SH-SY5Y (cell line): ENCODE results near the gene RBM12.

Experiments
- GATA2 ChIP-seq: IDR thresholded peaks from 2 replicates; pipeline ENCODE4 v1.6.1; 2011; ENCODE audit warnings: mild to moderate bottlenecking, low read depth, low read length
- GATA3 ChIP-seq: IDR thresholded peaks from 2 replicates; pipeline ENCODE4 v1.6.1; 2011; ENCODE audit warnings: low read depth, mild to moderate bottlenecking, low read length, moderate library complexity

Gene RBM12

DNA sequence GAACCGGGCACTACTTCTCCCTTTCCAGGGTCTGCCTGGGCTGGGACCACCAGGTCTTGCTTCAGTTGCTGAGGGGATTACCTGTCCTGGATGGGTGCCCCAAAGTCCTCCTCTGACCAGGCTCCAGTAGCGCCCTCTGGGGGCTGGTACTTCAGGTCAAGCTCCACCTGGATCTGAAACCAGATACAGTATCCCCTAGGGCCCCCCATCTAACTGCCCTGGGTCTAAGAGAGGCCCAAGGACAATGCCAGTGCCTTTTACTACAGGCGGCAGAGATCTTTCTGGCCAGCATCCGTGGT lies 60.3 kb downstream of the RBM12 start:
- TF ChIP-seq GATA2: no peak
- no peak for TF ChIP-seq GATA3

GRCh38 chr20:35603695-35604448 lies 60.8 kb downstream of the RBM12 start:
- no peak for TF ChIP-seq GATA2
- no peak for TF ChIP-seq GATA3

DNA sequence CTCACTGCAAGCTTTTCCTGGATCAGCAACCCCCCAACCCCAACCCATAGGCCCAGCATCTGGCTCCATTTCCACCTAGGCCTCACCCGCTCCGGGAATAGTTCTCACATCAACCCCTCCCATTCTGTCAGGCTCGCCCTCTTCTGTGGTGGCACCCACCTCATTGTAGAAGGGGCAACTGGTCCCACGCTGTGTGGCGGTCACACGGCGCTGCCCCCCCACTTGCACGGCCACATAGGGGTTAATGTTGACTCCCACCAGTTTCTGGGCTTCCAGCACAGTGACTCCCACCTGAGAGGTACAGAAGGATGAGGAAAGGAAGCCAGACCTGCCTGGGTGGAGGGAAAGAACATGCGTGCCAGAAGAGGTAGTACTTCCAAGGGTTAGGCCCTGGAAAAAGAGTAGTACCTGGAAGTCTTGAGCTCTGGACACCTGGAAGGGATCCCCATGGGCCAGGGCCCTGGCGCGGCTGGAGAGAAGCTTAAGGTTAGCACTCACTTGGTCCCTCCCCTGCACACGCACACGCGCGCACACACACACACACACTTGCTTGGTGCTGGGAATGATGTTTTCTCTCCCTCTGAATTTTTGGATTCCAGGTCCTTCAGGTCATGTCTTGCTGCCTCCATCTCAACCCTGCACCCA lies 61.7 kb downstream of the RBM12 start:
- TF ChIP-seq GATA3 (no peak), GATA2 (no peak)

DNA sequence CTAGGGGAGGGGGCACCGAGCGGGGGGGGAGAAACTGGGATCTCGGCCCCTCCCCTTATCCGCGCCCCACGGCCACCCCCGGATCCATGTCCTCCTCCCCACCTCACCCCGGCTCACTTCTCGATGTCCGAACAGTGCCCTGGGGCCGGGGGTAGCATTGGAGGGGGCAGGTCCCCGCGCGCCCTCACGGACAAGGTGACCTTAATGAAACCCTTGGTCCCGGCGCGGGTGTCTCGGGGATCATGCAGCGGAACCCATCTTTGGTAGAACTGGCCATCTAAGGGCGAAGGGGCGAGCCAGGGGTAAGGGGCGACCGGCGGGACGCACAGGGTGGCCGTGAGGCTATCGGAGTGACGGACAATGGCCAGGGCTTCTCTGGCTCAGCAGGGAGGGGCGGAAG lies 62.7 kb downstream of the RBM12 start:
- TF ChIP-seq GATA2 (no peak), GATA3 (no peak)

GRCh38 chr20:35600993-35601973 lies 63.4 kb downstream of the RBM12 start:
- TF ChIP-seq GATA2 (no peak), GATA3 (no peak)

DNA sequence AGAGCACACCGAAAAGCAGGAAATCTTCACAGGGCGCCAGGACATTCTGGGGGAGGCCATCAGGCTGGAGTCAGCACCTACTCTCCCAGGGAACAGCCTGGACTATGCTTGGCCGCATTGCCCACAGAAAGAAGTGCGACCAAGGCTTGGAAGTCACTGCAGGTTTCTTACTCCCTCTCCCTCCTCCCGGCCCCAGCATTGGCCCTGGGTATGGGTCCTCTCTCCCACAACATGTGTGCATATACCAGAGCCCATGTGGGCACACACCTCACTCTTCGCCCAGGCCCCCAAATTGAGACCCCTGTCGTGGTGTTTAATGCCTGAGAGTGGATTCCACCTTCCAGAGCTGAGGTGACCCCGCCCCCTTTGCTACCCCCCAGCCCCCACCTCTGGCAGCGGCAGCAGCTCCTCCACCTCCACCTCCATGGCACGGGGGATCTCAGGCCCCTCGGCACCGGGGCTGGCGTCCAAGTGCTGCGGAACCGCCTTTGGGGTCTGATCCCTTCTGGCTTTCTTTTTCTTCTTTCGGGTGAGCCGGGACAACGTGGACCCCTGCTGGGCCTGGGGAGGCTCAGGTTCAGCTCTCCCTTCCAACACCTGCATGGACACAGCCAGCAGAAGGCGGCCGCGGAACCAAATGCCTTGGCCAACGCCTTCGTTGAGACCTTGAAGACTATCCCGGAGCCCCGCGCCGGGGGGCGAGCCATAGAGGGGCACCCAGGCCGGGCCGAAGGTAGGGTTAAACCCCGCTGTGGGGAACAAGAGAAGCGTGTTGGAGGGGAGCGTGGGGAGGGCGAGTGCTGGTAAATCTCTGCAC lies 64.3 kb downstream of the RBM12 start:
- TF ChIP-seq GATA3 (no peak), GATA2 (no peak)

GRCh38 chr20:35599776-35600120 lies 65.0 kb downstream of the RBM12 start:
- TF ChIP-seq GATA3: no peak
- no peak for TF ChIP-seq GATA2
